GM12878 (cell line): ENCODE measurements around the gene ILKAP. TPM values are rescaled to one million over a fixed set of nuclear protein-coding genes. Genes with fewer than 3 reads are reported as not detected.

Experiments
- ATAC-seq: fragments of 200-7000 bp; cut with Tn5 transposase; 3 replicates; pipeline ENCODE4 v1.9.1; 2020; ENCODE audit warnings: mild to moderate bottlenecking, moderate library complexity
- BruUV-seq: library from RNA; stranded (reverse); fragments of 400-500 nt; replicated peaks from 2 replicates; lab custom pipeline; 2021; lab: Mats Ljungman, UMichigan
- CTCF ChIA-PET: fragments of 300-600 bp; sonication (Branson Sonifier 250); formaldehyde crosslinking; extraction: SDS; loops from one replicate; lab custom pipeline; 2021; ENCODE audit warnings: inconsistent platforms; lab: Yijun Ruan, JAX
- POLR2A ChIA-PET: fragments of 350-600 bp; formaldehyde crosslinking; extraction: SDS; loops from one replicate; lab custom pipeline; 2021; ENCODE audit warnings: inconsistent platforms; lab: Charles Lee
- RAD21 ChIA-PET: fragments of 300-600 bp; sonication (Branson Sonifier 250); formaldehyde crosslinking; loops from one replicate; lab custom pipeline; 2023; ENCODE audit warnings: antibody characterized with exemption; ENCODE audit not compliant: unreplicated experiment; lab: Charles Lee
- SMC1A ChIA-PET: fragments of 300-600 bp; sonication (Branson Sonifier 250); formaldehyde crosslinking; loops from one replicate; lab custom pipeline; 2023; ENCODE audit not compliant: unreplicated experiment, uncharacterized antibody; lab: Charles Lee
- DNase-seq: peaks from one replicate; pipeline ENCODE4 v3.0.0-alpha.2; 2011; ENCODE audit warnings: low read depth, low spot score
- FAIRE-seq: peaks from 3 replicates; lab custom pipeline; 2011; peaks lifted over from hg19 to GRCh38; lab: Jason Lieb, UNC
- H2AFZ ChIP-seq: 2 replicates; pipeline ENCODE4 v1.6.0; 2011; ENCODE audit warnings: low read depth, low read length, control low read depth; ENCODE audit not compliant: control insufficient read depth
- H3K27ac ChIP-seq: 2 replicates; pipeline ENCODE4 v1.5.1; 2011; ENCODE audit warnings: control low read depth; ENCODE audit not compliant: control insufficient read depth, insufficient read depth
- H3K27me3 ChIP-seq, 2 experiments: replicated peaks in 1 of 2; 2 replicates each; pipeline versions ENCODE4 v1.6.0 to v1.6.1; 2011; ENCODE audit warnings: low read length in 1 of 2; ENCODE audit not compliant: control insufficient read depth in 2 of 2, insufficient read depth in 2 of 2
- H3K36me3 ChIP-seq, 2 experiments: 2 replicates each; pipeline ENCODE4 v1.5.1; 2011; ENCODE audit warnings: low read length in 1 of 2; ENCODE audit not compliant: control insufficient read depth in 2 of 2, insufficient read depth in 2 of 2
- H3K4me1 ChIP-seq: 2 replicates; pipeline ENCODE4 v1.6.1; 2011; ENCODE audit warnings: mild to moderate bottlenecking, low read length, moderate library complexity, mixed read lengths; ENCODE audit not compliant: control insufficient read depth, insufficient read depth
- H3K4me2 ChIP-seq: 2 replicates; pipeline ENCODE4 v1.6.0; 2011; ENCODE audit warnings: control low read depth; ENCODE audit not compliant: control insufficient read depth, insufficient read depth
- H3K4me3 ChIP-seq: fragments of 200-600 bp; sonication (generic); 2 replicates; pipeline ENCODE4 v1.5.1; 2016
- H3K79me2 ChIP-seq: 2 replicates; pipeline ENCODE4 v1.6.0; 2011; ENCODE audit warnings: low read length; ENCODE audit not compliant: control insufficient read depth, insufficient read depth
- H3K9ac ChIP-seq: 2 replicates; pipeline ENCODE4 v1.8.0; 2011; ENCODE audit warnings: low read length, control low read depth, mixed read lengths; ENCODE audit not compliant: control insufficient read depth, insufficient read depth
- H3K9me3 ChIP-seq: replicated peaks from 3 replicates; pipeline ENCODE4 v1.5.1; 2011; ENCODE audit warnings: mild to moderate bottlenecking, low read length; ENCODE audit not compliant: control insufficient read depth, insufficient read depth
- H4K20me1 ChIP-seq: 2 replicates; pipeline ENCODE4 v1.6.0; 2011; ENCODE audit not compliant: control insufficient read depth, insufficient read depth
- ATF7 ChIP-seq: fragments of 450-650 bp; IDR thresholded peaks from 2 replicates; pipeline ENCODE4 v1.6.1; 2016; ENCODE audit warnings: low read depth, mild to moderate bottlenecking
- CBX3 ChIP-seq: fragments of 200-600 bp; sonication (generic); IDR thresholded peaks from 2 replicates; pipeline ENCODE4 v1.6.1; 2016; ENCODE audit warnings: low read depth, borderline replicate concordance
- ETV6 ChIP-seq, 2 experiments: fragments of 450-650 bp in 1 of 2; IDR thresholded peaks in 1 of 2; conservative IDR thresholded peaks in 1 of 2; 2 replicates each; pipeline ENCODE4 v1.6.1; 2014; ENCODE audit warnings: antibody characterized with exemption in 1 of 2, borderline replicate concordance in 1 of 2, low read depth in 1 of 2, mild to moderate bottlenecking in 1 of 2, moderate library complexity in 1 of 2
- FOXM1 ChIP-seq: IDR thresholded peaks from 2 replicates; pipeline ENCODE4 v1.6.1; 2012; ENCODE audit warnings: low read depth, mild to moderate bottlenecking, inconsistent platforms, low read length, moderate library complexity
- HCFC1 ChIP-seq: fragments of 150-350 bp; IDR thresholded peaks from 2 replicates; pipeline ENCODE4 v1.6.1; 2014; ENCODE audit warnings: low read length
- IRF4 ChIP-seq: IDR thresholded peaks from 2 replicates; pipeline ENCODE4 v1.6.1; 2011; ENCODE audit warnings: low read depth, low read length
- POLR2AphosphoS2 ChIP-seq: IDR thresholded peaks from 2 replicates; pipeline ENCODE4 v1.6.1; 2011; ENCODE audit warnings: low read depth, mild to moderate bottlenecking, low read length, improper control_type of control experiment, moderate library complexity
- SMAD5 ChIP-seq: IDR thresholded peaks from 2 replicates; pipeline ENCODE4 v1.6.1; 2016; ENCODE audit warnings: antibody characterized with exemption, low read depth
- STAT3 ChIP-seq: IDR thresholded peaks from 2 replicates; pipeline ENCODE4 v1.6.1; 2011; ENCODE audit warnings: low read depth, low read length, improper control_type of control experiment
- WGBS: methylation state at CpG from one replicate; pipeline ENCODE4 v1.1.6; 2016; ENCODE audit warnings: low lambda C conversion rate; ENCODE audit not compliant: insufficient replicate concordance, insufficient coverage; ENCODE audit errors: missing lambda C conversion rate; 5-methylcytosine and 5-hydroxymethylcytosine counted together
- in situ Hi-C: fragments of 300-500 bp; cut with MboI; formaldehyde crosslinking; loops from 9 replicates; pipeline ENCODE4 v1.14.3; 2018; ENCODE audit warnings: mixed read lengths
- intact Hi-C: fragments of 100-400 bp; cut with micrococcal nuclease; formaldehyde crosslinking; loops from one replicate; pipeline ENCODE4 v1.14.2; 2022; ENCODE audit not compliant: unreplicated experiment
- polyA plus RNA-seq, 11 experiments: library from polyadenylated mRNA; depleted of rRNA in 4 of 11; unstranded in 6 of 11; stranded (reverse) in 5 of 11; fragments of >200 nt; fragmentation: Nextera tagmentation in 4 of 11; fragmentation: Illumina TruSeq in 1 of 11; extraction: Ambion mirVana in 4 of 11; extraction: Trizol in 1 of 11; gene quantifications; 1 replicate in 1 of 11; 2 replicates in 10 of 11; pipeline versions ENCODE4 v1.2.1 to v1.2.3, GENCODE V29; 2011 to 2016; ENCODE audit warnings: inconsistent platforms in 2 of 11, missing spikeins in 2 of 11, low read depth in 1 of 11
- total RNA-seq, 4 experiments: library from RNA; depleted of rRNA in 3 of 4; stranded (reverse); fragments of >200 nt in 3 of 4; fragmentation: Illumina TruSeq in 1 of 4; extraction: Trizol in 1 of 4; gene quantifications; 2 replicates each; pipeline versions ENCODE4 v1.2.1 to v1.2.3, GENCODE V29; 2013 to 2021
- TF ChIP-seq, protein P1 (sequence below): fragments of 450-650 bp; IDR thresholded peaks from 2 replicates; pipeline ENCODE4 v1.6.1; 2016; ENCODE audit warnings: mild to moderate bottlenecking
- TF ChIP-seq, protein P2 (sequence below): IDR thresholded peaks from 2 replicates; pipeline ENCODE4 v1.6.1; 2011; ENCODE audit warnings: mild to moderate bottlenecking, low read depth, low read length, moderate library complexity; ENCODE audit not compliant: insufficient replicate concordance
- TF ChIP-seq, protein P3 (sequence below): IDR thresholded peaks from 2 replicates; pipeline ENCODE4 v1.6.1; 2011; ENCODE audit warnings: borderline replicate concordance, low read depth, mild to moderate bottlenecking, moderate library complexity, mixed read lengths, low read length; ENCODE audit not compliant: insufficient read depth; ENCODE audit errors: extremely low read length

The ILKAP gene
- total and polyA plus RNA-seq, 10 of the 15 experiments (the other 5 are each of a cell fraction or from before 2014, with no cell fraction given) = 4.2 to 65.3 (median 37.3) TPM

DNA sequence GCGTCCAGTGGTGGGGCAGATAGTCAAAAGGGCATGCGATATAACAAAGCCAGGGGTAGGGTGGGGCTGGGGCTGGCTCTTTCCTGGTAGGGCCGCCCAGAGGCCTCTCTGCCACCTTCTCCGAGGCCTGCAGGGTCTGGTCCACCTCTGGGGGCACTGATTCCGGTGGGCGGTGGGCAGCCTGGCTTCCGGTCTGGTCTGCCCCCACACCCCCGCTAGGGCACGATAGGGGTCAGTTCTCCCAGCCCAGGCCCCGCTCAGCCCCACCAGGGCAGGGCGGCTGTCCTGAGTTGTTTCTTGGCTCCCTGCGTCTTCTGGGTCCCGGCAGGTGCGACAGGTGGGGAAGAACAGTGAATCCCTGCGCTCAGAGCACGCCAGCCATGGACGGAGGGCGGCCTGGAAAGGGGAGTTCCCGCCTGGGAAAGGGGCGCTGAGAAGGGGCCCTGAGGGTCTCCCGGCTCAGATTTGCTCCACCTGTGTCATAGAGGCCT is 45.4 kb downstream of the ILKAP start:
- H3K4me2 ChIP-seq = no peak overlapping the region
- TF ChIP-seq, protein P1, sequence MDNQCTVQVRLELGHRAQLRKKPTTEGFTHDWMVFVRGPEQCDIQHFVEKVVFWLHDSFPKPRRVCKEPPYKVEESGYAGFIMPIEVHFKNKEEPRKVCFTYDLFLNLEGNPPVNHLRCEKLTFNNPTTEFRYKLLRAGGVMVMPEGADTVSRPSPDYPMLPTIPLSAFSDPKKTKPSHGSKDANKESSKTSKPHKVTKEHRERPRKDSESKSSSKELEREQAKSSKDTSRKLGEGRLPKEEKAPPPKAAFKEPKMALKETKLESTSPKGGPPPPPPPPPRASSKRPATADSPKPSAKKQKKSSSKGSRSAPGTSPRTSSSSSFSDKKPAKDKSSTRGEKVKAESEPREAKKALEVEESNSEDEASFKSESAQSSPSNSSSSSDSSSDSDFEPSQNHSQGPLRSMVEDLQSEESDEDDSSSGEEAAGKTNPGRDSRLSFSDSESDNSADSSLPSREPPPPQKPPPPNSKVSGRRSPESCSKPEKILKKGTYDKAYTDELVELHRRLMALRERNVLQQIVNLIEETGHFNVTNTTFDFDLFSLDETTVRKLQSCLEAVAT = no peak
- no peak for TF ChIP-seq SMAD5
- no peak for TF ChIP-seq STAT3
- TF ChIP-seq, protein P2, sequence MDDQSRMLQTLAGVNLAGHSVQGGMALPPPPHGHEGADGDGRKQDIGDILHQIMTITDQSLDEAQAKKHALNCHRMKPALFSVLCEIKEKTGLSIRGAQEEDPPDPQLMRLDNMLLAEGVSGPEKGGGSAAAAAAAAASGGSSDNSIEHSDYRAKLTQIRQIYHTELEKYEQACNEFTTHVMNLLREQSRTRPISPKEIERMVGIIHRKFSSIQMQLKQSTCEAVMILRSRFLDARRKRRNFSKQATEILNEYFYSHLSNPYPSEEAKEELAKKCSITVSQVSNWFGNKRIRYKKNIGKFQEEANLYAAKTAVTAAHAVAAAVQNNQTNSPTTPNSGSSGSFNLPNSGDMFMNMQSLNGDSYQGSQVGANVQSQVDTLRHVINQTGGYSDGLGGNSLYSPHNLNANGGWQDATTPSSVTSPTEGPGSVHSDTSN = no peak
- TF ChIP-seq, protein P3, sequence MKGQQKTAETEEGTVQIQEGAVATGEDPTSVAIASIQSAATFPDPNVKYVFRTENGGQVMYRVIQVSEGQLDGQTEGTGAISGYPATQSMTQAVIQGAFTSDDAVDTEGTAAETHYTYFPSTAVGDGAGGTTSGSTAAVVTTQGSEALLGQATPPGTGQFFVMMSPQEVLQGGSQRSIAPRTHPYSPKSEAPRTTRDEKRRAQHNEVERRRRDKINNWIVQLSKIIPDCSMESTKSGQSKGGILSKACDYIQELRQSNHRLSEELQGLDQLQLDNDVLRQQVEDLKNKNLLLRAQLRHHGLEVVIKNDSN = no peak
- no peak for TF ChIP-seq ETV6 (conservative IDR thresholded peaks at IDR 0.05 in 1 of 2, IDR thresholded peaks at IDR 0.05 in 1 of 2; ENCODE audit: borderline replicate concordance in 1 of 2, low read depth in 1 of 2)
- TF ChIP-seq ATF7 = no peak
- no peak for TF ChIP-seq CBX3
- TF ChIP-seq FOXM1 = no peak
- no peak for TF ChIP-seq IRF4
- TF ChIP-seq POLR2AphosphoS2 = no peak
- no peak for TF ChIP-seq HCFC1
- ATAC-seq = no peak
- CTCF ChIA-PET = no interaction called here
- no TSS peak for BruUV-seq
- WGBS = 70% methylated on average over 21 of the region's 21 CpGs
- in situ Hi-C loops (no loop called here), intact Hi-C loops (no loop called here)
- no peak for DNase-seq
- no peak overlapping the region for H2AFZ ChIP-seq
- peaks cover 3 to 8% of the 10 kb centered on the region in 2 experiments; a peak in 3 of 4 replicates for H3K27me3 ChIP-seq
- H3K4me3 ChIP-seq = no peak overlapping the region
- SMC1A ChIA-PET = no interaction called here
- no peaks in the 10 kb centered on the region for H3K36me3 ChIP-seq
- RAD21 ChIA-PET = no interaction called here
- H4K20me1 ChIP-seq = no peaks in the 10 kb centered on the region
- no peaks in the 10 kb centered on the region for H3K9me3 ChIP-seq
- H3K9ac ChIP-seq = no peak overlapping the region
- H3K79me2 ChIP-seq = no peaks in the 10 kb centered on the region
- no peak for FAIRE-seq
- POLR2A ChIA-PET = no interaction called here
- H3K4me1 ChIP-seq = peaks cover 6% of the 10 kb centered on the region; the same call in 1 of the 2 replicates
- no peak overlapping the region for H3K27ac ChIP-seq
